Activated naive CD4-positive, alpha-beta T cell treated with anti-CD3 and anti-CD28 coated beads, Interleukin-2, amount 50 U/mL, for 16 hours (primary cell): ENCODE results near the gene TRIM44.

Experiments used
- DNase-seq: peaks from one replicate; pipeline ENCODE4 v3.0.0-alpha.2; 2020

The TRIM44 gene, protein sequence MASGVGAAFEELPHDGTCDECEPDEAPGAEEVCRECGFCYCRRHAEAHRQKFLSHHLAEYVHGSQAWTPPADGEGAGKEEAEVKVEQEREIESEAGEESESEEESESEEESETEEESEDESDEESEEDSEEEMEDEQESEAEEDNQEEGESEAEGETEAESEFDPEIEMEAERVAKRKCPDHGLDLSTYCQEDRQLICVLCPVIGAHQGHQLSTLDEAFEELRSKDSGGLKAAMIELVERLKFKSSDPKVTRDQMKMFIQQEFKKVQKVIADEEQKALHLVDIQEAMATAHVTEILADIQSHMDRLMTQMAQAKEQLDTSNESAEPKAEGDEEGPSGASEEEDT

DNA sequence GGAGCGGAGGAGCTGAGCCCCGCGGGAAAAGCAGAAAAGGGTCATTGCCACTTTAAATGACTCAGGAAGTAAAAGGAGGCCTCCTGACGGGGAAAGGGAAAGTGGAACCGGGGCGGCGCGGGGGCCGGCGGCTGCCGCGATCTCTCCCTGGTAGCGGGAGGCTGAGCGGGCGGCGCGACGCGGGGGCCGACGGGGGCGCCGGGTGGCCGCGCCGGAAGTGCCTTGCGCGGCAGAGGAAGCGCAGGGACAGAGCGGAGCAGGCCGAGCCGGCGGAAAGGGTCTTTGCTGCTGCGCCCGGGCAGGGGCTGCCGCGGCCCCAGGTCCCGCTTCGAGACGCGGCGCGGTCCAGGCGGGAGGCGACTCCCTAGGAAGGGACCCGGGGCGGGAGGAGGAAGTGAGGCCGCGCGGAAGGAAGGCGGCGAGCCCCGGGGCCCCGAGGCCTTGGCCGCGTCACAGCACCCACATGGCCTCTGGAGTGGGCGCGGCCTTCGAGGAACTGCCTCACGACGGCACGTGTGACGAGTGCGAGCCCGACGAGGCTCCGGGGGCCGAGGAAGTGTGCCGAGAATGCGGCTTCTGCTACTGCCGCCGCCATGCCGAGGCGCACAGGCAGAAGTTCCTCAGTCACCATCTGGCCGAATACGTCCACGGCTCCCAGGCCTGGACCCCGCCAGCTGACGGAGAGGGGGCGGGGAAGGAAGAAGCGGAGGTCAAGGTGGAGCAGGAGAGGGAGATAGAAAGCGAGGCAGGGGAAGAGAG lies at the start of gene TRIM44:
TRIM44 (plus strand) TSS at position 127 of the 759 bp plus-strand sequence; CDS start at position 464, 337 bp downstream.
- peak; percentile 87 for DNase-seq

DNA sequence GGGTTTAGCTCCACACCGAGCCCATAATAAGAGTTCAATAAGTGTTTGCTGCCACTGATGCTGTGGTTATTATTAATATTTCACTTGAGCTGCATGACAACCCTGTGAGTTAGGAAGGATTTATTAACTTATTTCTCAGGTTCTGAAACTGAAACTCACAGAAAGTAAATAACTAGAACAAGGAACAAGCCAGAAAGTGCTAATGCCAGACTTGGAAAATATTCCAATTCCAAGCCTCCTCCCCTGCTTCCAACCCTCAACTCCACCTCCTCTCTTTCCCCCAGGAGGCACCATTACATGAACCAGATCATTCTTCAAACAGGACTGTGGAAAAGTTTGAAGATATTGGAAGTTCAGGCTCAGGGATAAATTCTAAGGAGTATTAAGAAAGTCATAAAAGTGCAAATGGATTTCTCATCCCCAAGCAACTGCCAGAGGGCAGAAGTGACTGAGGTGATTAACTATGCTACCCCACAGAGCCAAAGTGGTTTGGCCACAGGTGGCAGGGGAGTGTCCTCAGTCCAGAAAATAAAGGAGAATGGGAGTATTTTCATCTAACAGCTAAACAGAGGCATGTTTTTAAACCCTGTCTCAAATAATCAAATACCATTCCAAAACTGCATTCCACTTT lies 47.5 kb upstream of the TRIM44 start:
- no peak for DNase-seq

DNA sequence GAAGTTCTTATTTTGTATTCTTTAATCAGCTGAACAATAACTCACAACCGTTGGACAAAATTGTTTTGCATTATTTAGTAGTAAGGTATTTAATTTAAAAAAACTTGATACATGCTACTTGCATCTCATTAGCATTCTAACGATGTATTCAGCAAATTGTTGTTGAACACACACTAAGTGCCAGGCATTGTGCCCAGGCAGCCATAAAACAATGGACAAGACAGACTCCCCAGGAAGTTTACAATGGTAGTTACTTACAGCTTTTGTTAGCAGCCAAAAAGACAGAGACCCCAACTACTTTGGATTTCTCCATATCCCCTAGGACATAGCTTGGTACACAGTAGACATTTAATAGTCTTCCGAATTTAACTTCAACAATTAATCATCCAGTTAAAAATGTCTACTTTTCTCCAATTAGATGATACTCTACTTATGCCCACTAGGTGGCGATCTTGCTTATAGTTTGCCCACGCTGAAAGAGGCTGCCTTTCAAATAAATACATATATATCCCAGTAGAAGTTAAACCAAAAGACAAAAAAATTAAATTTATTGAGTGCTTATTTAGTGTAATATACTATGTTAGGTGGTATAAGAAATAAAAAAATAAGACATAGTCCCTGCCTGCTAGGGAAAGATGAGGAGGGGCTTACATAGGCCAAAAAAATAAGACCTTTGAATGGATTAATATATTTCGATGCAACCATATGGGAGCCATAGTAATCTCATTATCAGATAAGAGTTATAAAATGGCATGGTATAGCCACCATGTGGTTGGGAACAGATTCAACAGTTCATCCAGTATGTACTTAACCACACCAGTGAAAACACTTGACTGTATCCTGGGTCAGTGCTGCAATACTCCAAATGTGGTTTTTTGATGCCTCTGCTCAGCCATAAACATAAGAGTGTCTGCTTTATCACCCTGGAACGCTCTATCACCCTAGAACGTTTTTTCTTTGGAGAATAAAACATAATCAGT lies 46.4 kb upstream of the TRIM44 start:
- DNase-seq: no peak

- no peak for DNase-seq
Measured at GRCh38 chr11:35617316-35617686, 45.3 kb upstream of the TRIM44 start.

- peak; percentile 25 for DNase-seq
Measured at GRCh38 chr11:35617687-35618496, 44.7 kb upstream of the TRIM44 start, which contains the start of gene FJX1. TSS of gene FJX1 (plus strand) at chr11:35618460. CDS start at chr11:35618637, 177 bp downstream.

- no peak for DNase-seq
Measured at GRCh38 chr11:35618497-35619115, 44.0 kb upstream of the TRIM44 start.

GRCh38 chr11:35619116-35619854 lies 43.3 kb upstream of the TRIM44 start:
- DNase-seq: peak; percentile 46

- peak; percentile 13 for DNase-seq
Measured at GRCh38 chr11:35619855-35620640, 42.5 kb upstream of the TRIM44 start.

DNA sequence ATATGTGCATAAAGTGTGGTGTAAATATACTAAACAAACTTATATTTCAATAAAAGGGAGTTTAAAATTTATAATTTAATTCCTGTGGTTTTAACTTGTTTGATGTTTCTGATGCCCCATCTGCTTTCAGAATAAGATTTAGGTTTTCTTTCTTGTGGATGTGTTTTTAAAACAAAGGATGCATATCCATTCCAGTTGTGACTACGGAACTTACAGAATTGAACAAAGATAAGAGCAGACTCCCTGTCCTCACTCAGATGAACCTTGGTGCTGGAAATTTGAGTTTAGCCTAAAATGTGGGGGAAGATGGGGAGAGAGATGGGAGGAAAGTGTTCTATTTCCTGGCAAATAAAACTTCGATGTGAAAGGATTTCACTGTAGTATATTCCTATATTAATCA lies 41.8 kb upstream of the TRIM44 start:
- no peak for DNase-seq

- no peak for DNase-seq
Measured at GRCh38 chr11:35621620-35622019, 41.0 kb upstream of the TRIM44 start.

- DNase-seq: no peak
Measured at GRCh38 chr11:35622070-35622469, 40.5 kb upstream of the TRIM44 start.

DNA sequence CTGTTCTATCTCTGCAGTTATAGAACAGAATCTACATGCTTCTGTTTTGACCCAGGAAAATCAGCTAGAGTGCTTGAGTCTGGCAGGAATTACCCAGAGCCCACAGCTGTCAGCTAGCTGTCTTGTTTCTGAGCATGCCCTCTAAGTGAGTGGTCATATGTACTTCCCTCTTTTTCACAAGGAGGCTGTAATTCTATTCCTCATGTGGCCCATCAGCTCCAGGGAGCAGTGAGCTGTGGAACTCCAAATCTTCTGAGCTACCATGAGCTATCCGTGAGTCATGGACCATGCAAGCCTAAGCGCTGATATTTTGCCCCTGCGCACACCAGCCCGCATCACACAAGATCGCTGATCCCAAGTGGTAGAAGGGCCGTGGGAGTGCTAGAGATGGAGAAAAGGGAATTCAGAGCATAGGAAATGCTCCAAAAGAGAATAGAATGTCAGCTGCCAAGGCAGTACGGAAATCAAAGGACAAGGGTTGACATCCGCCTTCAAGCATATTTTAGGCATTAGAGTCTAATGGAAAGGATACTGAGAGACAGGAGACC lies 38.9 kb upstream of the TRIM44 start:
- no peak for DNase-seq

DNA sequence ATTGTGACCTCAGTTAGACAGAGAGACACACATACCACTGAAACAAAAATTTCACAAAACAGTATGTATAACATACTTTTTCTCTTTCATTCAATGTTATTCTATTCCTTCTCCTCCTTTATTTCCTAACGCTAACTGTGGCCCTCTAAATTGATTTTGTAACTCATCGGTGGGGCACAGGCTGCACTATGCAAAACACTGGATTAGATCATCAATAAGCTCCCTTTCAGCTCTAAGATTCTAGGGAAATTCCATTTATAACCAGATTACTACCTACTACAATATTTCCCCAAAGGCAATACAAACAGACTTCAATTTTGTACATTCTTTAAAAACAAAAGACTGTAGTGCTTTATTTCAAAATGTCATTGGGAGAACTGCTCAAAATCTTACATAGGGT lies 38.3 kb upstream of the TRIM44 start:
- DNase-seq: no peak

DNA sequence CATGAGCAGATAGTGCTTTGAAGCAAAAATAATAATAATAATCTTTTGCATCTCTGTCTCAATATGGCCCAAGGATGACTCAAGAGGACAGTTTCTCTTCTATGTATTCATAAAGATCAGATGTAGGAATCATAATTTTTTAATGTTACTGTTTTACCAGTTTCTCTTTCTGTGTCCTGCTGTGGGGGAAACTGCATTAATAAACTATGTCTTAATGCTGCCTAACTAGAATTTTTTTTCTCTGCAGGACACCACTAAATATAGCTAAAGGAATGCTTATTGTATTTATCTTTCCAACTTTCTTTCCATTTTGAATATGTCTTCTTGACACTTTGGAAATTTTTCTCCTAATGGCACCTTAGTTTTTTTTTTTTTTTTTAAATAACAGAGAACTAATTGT lies 37.8 kb upstream of the TRIM44 start:
- no peak for DNase-seq

DNA sequence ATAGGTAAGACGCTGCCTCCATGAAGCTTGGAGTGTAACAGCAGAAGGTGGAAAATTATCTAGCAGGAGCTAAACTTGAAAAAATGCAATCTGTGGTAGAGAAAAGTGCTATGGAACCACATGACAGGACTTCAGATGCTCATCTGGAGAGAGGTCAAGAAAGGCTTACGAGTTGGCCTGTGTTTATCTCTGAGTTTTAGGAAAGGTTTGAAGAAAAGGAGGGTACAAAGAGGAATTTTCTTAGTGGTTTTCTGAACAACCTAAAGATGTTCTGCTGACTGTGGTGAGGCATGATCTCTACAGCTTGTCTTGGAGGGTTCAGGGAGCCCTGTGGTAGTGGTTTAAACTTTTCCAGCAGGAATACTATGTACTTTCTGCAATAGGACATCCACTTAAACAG lies 36.1 kb upstream of the TRIM44 start:
- DNase-seq: no peak

- DNase-seq: no peak
Measured at GRCh38 chr11:35629511-35629910, 33.1 kb upstream of the TRIM44 start.

GRCh38 chr11:35629914-35630313 lies 32.7 kb upstream of the TRIM44 start:
- no peak for DNase-seq

- DNase-seq: no peak
Measured at GRCh38 chr11:35631891-35632290, 30.7 kb upstream of the TRIM44 start.

- no peak for DNase-seq
Measured at GRCh38 chr11:35632301-35632700, 30.3 kb upstream of the TRIM44 start.
